HG02852 (cell line): ENCODE data around the gene DNAH9.

ENCODE experiments used
- ATAC-seq: cut with Tn5 transposase; IDR thresholded peaks from one replicate; pipeline ENCODE4 v1.9.1; 2021; ENCODE audit warnings: mild to moderate bottlenecking, moderate library complexity; ENCODE audit not compliant: unreplicated experiment

The DNAH9 gene

DNA sequence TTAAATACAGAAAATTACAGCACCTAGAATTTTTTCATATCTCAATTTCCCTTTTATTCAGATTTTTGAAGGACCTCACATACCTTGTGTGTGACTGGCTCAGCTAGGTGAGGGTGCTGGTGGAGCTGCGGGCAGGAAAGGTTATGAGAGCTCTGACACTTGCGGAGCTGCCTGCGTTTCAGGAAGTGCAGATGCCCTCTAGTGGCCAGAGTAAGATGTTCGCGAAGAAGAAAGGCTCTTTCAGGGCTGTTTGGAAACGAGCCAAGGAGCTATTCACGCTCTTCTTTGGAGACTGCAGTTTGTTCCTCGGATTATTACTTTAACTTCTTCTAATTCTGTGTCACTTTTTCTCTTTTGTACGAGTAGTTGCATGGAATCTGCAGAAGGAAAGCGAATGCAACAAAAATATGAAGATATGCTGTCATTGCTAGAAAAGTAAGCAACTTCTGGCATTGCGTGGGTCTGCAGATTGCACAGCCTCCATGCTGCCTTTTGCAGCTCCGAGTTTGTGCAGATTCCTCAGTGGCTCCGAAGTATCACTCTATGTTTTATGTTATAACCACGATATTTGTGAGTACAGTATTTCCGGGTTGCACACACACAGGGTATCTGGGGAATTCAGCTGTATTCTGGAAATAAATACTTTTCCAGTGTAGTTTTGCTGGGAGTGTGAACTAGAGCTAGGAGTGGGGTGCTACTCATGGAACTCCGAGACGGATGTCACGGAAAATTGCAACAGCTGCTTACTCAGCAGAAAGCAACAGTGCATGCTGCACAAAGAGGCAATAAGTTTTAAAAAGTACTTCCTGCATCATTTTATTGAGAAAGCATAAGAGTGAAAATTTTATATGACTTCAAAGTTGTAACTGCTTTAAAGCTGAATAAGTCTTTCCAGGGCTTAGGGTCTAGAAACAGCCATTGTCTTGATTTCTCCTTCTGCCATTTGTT, 46.3 kb downstream of the DNAH9 start:
- no peak for ATAC-seq

DNA sequence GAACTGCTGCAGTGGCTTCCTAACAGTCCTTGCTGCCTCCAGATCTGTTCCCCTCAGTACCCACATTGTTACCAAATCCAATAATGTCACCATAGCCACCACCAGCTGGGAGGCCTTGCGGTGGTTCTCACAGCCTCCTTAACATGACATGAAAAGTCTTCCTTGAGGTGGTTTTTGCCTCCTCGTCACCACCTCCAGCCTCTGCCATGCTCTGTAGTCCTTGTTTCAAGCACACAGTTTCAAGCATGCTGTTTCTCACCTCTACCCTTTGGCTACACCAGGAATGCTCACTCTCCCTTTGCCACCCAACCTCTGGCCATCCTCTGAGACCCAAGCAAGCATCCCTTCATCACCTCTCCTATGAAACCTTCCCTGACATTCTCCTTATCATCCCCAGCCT, 47.2 kb downstream of the DNAH9 start:
- no peak for ATAC-seq

DNA sequence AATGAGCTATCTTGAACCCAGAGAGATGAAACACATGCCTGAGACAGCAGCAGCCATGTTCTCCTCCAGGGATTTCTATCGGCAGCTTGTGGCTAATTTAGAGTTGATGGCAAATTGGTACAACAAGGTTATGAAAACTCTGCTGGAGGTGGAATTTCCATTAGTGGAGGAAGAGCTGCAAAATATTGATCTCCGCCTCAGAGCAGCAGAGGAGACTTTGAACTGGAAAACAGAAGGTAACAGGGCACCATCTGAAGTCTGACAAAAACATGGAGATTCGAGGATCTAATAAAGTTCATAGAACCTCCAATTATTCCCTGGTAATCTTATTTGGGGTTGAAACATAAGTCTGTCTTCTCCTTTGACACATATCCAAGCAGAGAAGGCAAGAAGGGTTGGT, 52.8 kb downstream of the DNAH9 start:
- ATAC-seq = no peak

DNA sequence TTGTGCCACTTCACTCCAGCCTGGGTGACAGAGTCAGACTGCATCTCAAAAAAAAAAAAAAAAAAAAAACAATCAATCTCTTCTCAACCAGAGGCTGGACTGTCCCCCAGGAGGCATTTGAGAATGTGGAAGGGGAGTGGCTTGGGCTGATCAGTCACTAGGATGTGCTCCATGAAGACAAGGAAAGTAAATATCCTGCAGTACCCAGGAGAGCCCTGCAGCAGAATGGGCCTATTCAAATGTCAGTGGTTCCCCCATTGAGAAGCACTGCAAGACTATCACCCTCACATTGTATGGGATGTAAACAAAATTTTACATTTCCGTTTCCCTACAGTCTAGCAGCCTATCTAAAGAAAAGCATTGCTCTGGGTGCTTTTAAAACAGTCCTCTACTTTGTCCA, 70.3 kb downstream of the DNAH9 start:
- ATAC-seq = no peak

DNA sequence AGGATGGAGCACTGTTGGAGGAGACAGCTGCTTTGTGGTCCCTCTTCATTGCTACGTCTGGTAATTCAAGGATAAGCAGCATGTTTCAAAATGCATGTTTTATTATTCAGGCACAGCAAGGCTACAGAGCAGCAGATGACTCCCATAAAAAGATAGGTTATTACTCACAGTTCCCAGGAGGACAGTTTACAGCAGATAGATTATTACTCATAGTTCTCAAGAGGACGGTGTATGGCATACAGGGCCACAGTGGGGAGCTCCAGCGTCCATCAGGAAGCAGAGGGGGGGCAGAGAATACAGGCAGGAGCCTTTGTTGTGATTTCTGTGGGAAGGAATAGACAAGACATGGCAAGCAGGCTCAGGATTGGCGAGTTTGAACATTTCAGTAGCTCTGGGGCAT, 72.9 kb downstream of the DNAH9 start:
- ATAC-seq = no peak

DNA sequence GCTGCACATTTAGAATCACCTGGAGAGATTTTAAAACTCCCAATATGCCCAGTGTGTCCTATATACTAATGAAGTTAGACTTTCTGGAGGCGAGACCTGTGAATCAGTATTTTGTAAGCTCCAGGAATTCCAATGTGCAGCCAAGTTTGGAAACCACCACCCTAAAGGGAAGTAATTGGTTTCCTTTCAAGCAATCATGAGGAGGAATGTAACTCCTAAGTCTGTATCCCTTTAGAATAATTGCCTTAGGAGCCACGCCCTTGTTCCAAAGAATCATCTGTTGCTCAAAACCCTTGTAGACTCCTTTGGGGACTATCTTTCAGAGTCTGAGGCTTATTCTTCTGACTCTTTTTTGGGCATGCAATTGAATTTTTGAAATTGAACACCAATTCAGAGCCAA, 84.4 kb downstream of the DNAH9 start:
- ATAC-seq = no peak

DNA sequence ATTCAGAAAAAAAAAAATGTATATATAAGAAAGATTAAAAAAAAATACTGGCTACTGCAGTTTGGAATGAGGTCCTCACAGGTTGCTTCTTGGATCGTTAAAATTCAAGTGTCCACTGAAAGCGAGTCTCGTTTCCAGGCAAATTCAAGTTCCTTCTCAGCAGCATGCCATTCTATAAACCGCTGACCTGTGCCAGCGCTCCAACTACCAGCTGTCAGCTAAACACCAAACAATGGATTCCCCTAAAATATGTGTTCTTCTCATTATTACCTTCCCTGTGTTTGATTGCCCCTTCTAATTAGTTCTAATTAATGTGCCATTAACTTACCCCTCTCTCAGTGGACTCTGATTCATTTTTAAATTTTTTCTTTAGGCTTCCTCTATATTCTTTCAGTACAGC, 92.4 kb downstream of the DNAH9 start:
- ATAC-seq = no peak

DNA sequence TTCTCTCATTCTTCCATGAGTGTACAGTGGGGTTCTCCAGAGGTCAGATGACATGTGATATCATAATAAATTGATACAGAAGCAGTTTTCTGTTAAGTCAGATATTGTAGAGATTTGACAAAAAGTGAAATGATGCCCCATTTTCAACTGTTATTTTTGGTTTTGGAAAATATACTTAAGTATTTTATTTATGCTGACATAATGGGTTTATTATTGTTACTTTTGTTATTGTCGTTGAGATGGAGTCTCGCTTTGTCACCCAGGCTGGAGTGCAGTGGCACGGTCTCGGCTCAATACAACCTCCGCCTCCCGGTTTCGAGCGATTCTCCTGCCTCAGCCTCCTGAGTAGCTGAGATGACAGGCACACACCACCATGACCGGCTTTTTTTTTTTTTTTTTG, 94.4 kb downstream of the DNAH9 start:
- ATAC-seq = no peak

DNA sequence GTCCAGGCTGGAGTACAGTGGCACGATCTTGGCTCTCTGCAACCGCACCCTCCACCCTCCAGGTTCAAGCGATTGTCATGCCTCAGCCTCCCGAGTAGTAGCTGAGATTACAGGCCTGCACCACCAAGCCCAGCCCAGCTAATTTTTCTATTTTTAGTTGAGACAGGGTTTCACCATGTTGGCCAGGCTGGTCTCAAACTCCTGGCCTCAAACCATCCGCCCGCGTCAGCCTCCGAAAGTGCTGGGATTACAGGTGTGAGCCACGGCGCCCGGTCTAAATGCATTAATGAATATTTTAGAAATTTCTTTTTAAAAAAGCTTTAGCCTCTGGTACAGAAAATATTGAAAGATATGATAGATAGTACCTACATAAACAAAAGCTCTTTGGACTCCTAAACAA, 95.0 kb downstream of the DNAH9 start:
- no peak for ATAC-seq

DNA sequence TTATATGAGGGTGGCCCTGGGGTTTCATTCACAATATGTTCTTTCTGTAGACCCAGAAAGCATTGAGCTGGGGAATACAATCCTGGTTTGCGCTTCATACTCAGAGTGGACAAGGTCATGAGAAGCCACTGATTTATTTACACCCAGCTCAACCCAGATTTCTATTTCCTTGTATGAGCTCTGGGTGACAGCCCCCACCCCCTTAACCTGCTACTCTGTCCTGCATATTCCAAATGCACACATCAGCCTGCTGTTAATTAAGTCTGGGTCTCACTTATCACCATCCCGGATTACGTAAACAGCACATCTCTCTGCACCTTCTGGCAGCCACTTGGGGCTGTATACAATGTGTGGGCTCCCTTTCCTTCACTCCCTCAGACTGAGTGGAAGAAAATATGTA, 102.4 kb downstream of the DNAH9 start:
- no peak for ATAC-seq

DNA sequence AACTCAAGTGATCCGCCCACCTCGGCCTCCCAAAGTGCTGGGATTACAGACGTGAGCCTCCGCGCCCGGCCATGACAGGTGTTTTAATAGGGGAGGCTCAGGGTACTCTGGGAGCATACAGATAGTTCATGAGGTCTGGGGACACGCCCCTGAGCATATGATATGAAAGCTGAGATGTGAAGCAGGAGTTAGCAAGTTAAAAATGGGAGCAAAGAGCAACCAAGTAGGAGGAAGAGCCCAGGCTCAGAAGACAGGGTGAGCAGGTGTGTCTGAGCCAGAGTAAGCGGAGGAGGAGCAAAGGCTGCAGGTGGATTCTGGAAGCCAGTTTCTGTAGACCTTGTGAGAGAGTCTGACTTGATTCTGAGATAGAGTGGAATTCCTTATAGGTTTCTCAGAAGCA, 103.6 kb downstream of the DNAH9 start:
- ATAC-seq = no peak

DNA sequence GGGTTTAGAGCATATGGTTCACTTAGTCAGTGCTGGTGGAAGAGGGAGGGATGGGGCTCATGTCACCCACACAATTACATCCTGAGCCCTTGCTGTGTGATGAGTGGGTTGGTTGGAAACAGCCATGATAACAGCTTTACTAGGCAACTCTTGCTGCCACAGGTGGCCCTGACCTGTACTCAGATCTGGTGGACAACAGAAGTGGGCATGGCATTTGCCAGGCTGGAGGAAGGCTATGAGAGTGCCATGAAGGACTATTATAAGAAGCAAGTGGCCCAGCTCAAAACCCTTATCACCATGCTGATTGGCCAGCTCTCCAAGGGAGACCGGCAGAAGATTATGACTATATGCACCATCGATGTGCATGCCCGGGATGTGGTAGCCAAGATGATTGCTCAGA, 105.8 kb downstream of the DNAH9 start:
- ATAC-seq = no peak

DNA sequence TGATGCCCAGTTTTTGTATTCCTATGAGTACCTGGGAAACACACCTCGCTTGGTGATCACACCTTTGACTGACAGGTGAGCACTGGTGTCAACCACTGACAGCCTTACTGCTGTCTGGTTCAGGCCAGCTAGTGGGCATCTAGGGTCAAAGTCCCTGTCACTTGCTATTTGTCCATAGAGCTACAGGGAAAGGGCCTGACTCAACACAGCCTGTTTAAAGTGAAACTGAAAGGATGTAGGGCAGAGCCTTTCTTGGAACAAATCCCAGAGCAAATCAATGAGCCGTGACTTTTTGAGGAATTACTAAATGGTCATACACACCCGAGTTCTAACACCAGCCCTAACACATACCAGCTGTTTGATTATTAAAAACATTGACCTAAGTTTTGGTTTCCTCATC, 106.8 kb downstream of the DNAH9 start:
- no peak for ATAC-seq

DNA sequence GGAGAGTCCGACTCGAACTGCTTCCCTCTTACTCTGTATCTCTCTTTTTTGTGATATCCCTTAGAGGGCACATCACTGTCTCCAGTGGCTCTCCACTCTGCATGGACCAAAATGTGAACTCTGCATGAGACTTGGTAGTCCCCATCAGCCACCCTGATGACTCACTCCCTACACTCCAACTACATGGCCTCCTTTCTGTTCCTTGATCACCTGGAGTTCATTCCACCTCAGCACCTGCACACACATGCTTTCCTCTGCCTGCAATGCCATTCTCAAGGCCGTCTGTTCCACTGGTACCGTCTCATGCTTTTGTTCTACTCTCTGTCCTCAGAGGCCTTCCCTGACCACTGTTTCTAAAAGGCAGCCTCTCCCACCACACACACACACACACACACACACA, 109.3 kb downstream of the DNAH9 start:
- ATAC-seq = no peak

DNA sequence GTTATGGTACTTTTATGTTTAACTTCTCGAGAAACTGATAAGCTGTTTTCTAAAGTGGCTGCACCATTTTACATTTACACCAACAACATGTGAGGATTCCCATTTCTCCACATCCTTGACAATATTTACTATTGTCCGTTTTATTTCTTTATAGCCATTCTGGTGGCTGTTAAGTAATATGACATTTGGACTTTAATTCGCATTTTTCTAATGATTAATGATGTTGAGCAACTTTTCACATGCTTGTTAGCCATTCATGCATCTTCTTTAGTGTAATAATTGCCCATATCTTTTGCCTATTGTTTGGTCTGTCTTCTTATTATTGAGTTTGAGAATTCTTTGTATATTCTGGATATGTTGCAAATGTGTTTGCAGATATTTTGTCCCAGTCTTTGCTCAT, 114.2 kb downstream of the DNAH9 start:
- no peak for ATAC-seq

DNA sequence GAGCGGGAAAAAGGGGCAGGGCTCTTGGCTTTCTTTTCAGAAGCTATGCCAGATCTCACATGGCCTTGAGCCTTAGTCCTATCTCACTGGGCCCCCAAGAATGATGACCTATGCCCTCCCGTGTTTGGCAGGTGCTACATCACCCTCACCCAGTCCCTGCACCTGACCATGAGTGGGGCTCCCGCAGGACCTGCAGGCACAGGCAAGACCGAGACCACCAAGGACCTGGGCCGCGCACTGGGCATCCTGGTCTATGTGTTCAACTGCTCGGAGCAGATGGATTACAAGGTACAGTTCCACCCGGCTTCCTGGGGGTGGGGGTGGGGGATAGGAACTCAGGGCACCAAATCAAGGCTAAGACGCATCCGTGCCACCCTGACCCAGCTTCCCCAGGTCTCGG, 120.9 kb downstream of the DNAH9 start:
- no peak for ATAC-seq

DNA sequence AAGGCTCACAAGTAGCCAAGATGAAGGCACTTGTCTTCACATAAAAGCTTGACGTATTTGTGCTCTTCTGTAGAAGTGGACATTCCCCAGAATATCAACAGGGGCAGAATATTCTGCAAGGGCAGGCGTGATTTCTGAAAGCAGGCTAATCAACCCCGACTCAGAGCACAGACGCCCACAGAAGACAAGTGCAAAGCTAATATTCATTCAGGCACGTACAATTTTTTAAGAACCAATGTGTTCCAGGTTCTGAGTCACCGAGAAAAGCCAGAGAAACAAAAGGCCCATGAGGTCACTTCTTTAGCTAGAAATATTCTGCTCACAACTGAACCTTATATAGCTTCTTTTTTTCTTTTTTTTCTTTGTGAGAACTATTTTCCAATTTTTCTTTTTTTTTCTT, 121.6 kb downstream of the DNAH9 start:
- ATAC-seq = no peak

DNA sequence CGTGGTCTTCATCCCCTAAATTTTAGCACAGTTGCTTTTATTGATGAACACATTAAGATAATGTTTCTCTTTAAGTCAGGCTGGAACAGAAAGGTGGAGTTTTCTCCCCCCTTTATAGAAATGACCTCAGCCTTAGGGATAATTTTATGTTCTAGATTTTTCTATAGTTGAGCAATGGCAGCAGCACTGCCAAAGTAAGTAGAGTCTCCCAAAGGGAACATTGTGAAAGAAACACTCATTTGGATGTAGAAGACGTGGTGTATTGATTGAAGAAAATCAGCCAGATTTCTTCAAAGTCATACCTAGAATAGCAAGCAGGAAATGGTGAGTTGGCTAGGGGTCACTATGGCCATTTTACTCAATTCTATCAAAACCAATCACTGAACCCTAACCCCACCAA, 122.5 kb downstream of the DNAH9 start:
- no peak for ATAC-seq

DNA sequence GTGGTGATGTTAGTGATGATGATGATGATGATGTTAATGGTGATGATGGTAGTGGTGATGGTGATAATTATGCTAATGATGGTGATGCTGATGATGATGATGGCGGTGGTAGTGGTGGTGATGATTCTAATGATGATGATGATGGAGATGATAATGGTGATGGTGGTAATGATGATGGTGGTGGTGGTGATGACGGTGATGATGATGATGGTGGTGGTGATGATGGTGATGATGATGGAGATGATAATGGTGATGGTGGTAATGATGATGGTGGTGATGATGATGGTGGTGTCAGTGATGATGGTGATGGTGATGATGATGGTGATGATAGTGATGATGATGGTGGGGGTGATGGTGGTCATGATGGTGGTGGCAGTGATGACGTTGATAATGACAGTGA, 132.5 kb downstream of the DNAH9 start:
- ATAC-seq = no peak

DNA sequence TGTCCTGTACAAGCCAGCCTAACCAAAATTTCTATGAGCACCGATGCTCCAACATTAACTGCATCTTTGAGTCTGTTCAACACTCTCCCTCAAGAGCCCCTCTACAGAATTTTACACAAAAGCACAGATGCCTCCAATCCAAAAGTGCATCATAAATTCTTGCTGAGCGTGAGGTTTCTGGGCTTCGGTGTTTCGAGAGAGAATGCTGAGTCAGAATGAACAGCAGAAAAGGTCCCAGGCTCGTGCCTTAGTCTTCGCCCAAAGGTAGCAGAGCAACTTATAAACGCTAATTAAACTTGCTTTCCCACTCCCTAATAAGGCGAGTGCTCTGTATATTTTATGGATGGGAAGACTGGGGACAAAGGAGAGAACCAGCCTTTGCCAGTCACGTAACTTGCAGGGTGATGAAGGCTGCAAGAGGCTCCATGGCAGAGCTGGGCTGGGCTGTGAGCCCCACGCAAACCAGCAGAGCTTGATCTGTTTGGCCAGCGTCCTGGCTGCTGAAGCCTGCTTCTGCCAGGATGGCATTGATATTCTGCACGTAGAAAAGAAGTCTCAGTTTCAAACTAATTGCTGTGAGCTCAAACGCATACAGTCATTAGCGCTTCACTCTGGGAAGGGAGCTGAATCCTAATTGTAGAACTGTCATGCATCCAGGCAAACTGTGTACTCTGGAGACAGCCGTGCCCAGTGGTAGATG, 138.5 kb downstream of the DNAH9 start:
- ATAC-seq = no peak

DNA sequence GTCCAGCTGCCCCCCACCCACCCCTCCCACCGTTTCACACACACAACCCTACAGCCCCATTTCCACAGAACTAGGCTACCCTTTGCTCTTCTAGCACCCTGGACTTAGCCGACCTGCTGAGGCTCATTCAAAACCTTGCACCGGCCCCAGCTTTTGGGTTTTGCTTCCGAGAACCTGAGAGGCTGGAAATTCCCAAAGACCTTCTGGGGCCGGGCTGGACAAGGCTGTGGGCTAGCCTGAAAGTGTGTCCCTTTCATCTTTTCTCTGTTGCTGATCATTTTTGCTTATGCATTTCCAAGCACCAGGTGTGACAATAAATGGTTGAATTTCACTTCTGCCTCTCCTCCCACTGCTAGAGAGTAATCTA, 139.0 kb downstream of the DNAH9 start:
- no peak for ATAC-seq

DNA sequence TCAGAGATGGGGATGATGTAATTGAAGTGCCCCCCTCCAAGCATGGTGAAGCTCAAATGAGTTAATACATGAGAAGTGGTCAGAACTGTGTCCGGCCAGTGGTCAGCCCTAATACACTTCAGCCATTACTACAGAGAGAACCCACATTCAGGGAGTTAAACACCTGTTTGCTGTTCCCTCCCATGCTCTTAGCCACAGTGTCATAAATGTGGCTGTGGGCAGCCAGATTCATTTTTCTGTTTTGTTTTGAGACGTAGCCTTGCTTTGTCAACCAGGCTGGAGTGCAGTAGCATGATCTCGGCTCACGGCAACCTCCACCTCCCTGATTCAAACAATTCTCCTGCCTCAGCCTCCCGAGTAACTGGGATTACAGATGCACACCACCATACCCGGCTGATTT, 139.9 kb downstream of the DNAH9 start:
- ATAC-seq = no peak

DNA sequence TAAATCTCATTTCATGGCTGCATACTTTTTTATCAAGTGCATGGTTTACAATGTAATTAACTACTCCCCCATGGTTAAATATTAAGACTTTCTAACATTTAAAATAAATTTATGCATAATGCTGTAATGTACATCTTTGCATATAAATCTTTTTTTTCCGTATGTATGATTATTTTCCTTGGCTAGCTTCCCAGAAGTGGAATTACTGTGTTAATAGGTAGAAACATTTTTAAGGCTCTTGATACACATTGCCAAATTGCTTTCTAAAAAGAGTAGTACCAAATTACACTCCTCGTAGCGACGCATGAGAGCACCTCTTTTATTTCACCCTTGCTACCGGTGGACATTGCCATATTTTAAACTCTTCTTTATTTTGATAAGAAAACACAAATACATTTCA, 141.1 kb downstream of the DNAH9 start:
- no peak for ATAC-seq
